HepG2 (cell line): ENCODE data around the gene MBTPS1. TPM values are rescaled to one million over a fixed set of nuclear protein-coding genes. Genes with fewer than 3 reads are reported as not detected.

Source experiments
- IRX3 ChIP-seq: sonication (generic); formaldehyde crosslinking; IDR thresholded peaks from 2 replicates; pipeline ENCODE4 v1.8.1; 2023; ENCODE audit warnings: mild to moderate bottlenecking, low read depth, missing genetic modification reagents, borderline replicate concordance
- KLF15 ChIP-seq: sonication (generic); formaldehyde crosslinking; IDR thresholded peaks from 2 replicates; pipeline ENCODE4 v1.8.1; 2023; ENCODE audit warnings: borderline replicate concordance, mild to moderate bottlenecking, inconsistent platforms, missing genetic modification reagents, mixed read lengths
- MAFF ChIP-seq: IDR thresholded peaks from 2 replicates; pipeline ENCODE4 v1.6.1; 2011; ENCODE audit warnings: low read depth, low read length, improper control_type of control experiment
- MEIS2 ChIP-seq: sonication (generic); formaldehyde crosslinking; IDR thresholded peaks from 2 replicates; pipeline ENCODE4 v1.9.0; 2021; ENCODE audit warnings: mild to moderate bottlenecking, missing genetic modification reagents
- NFRKB ChIP-seq: fragments of 450-650 bp; IDR thresholded peaks from 2 replicates; pipeline ENCODE4 v1.6.1; 2017
- NR2C2 ChIP-seq: sonication (generic); formaldehyde crosslinking; IDR thresholded peaks from 2 replicates; pipeline ENCODE4 v1.4.0; 2020; ENCODE audit warnings: missing genetic modification reagents, mild to moderate bottlenecking, moderate library complexity, borderline replicate concordance
- NR2F1 ChIP-seq, 2 experiments: fragments of 450-650 bp in 1 of 2; formaldehyde crosslinking in 1 of 2; IDR thresholded peaks; 2 replicates each; pipeline versions ENCODE4 v1.5.0 to v1.6.1; 2016 to 2020; ENCODE audit warnings: mild to moderate bottlenecking in 1 of 2, missing compliant biosample characterization in 1 of 2, missing genetic modification reagents in 1 of 2, moderate library complexity in 1 of 2
- POLR2G ChIP-seq: fragments of 200-400 bp; formaldehyde crosslinking; IDR thresholded peaks from 2 replicates; pipeline ENCODE4 v1.6.1; 2018; ENCODE audit warnings: mild to moderate bottlenecking, low read depth, low read length, moderate library complexity
- ZFP37 ChIP-seq: sonication (generic); formaldehyde crosslinking; IDR thresholded peaks from 2 replicates; pipeline ENCODE4 v1.4.0; 2020; ENCODE audit warnings: missing genetic modification reagents, borderline replicate concordance
- ZKSCAN1 ChIP-seq: fragments of 150-350 bp; IDR thresholded peaks from 2 replicates; pipeline ENCODE4 v1.6.1; 2014; ENCODE audit warnings: low read length
- ZNF501 ChIP-seq: sonication (generic); formaldehyde crosslinking; IDR thresholded peaks from 2 replicates; pipeline ENCODE4 v1.5.1; 2020; ENCODE audit warnings: mild to moderate bottlenecking, moderate library complexity, missing genetic modification reagents
- ZNF841 ChIP-seq: sonication (generic); formaldehyde crosslinking; IDR thresholded peaks from 2 replicates; pipeline ENCODE4 v1.8.1; 2023; ENCODE audit warnings: missing genetic modification reagents, borderline replicate concordance
- ZSCAN9 ChIP-seq: IDR thresholded peaks from 2 replicates; pipeline ENCODE4 v1.6.1; 2016; ENCODE audit warnings: borderline replicate concordance
- polyA plus RNA-seq, 8 experiments: library from polyadenylated mRNA; depleted of rRNA in 3 of 8; stranded (reverse) in 7 of 8; unstranded in 1 of 8; fragments of >200 nt; fragmentation: Illumina TruSeq in 4 of 8; extraction: Trizol in 4 of 8; gene quantifications; 2 replicates each; pipeline versions ENCODE4 v1.2.1 to v1.2.3, GENCODE V29; 2011 to 2016; ENCODE audit warnings: low read depth in 4 of 8, missing spikeins in 1 of 8, mixed read lengths in 1 of 8; ENCODE audit not compliant: insufficient read depth in 1 of 8
- total RNA-seq, 5 experiments: library from RNA; depleted of rRNA; stranded (reverse); fragments of >200 nt; fragmentation: Illumina TruSeq; extraction: Trizol; gene quantifications; 2 replicates each; pipeline ENCODE4 v1.2.3, GENCODE V29; 2016; ENCODE audit warnings: low read depth in 1 of 5
- TF ChIP-seq, protein P1 (sequence below): IDR thresholded peaks from 2 replicates; pipeline ENCODE4 v1.6.1; 2016; ENCODE audit warnings: low read depth
- TF ChIP-seq, protein P2 (sequence below): sonication (generic); formaldehyde crosslinking; IDR thresholded peaks from 2 replicates; pipeline ENCODE4 v1.5.1; 2020; ENCODE audit warnings: mild to moderate bottlenecking, missing genetic modification reagents, borderline replicate concordance
- TF ChIP-seq, protein P3 (sequence below): sonication (generic); formaldehyde crosslinking; conservative IDR thresholded peaks from 2 replicates; pipeline ENCODE4 v1.5.0; 2020; ENCODE audit warnings: missing genetic modification reagents
- TF ChIP-seq, protein P4 (sequence below): sonication (generic); formaldehyde crosslinking; IDR thresholded peaks from 2 replicates; pipeline ENCODE4 v1.5.1; 2020; ENCODE audit warnings: mild to moderate bottlenecking, missing genetic modification reagents, moderate library complexity
- TF ChIP-seq, protein P5 (sequence below): sonication (generic); formaldehyde crosslinking; conservative IDR thresholded peaks from 2 replicates; pipeline ENCODE4 v1.8.0; 2022; ENCODE audit warnings: low read depth, missing genetic modification reagents
- TF ChIP-seq, protein P6 (sequence below): sonication (generic); formaldehyde crosslinking; IDR thresholded peaks from 2 replicates; pipeline ENCODE4 v1.5.0; 2020; ENCODE audit warnings: missing genetic modification reagents

MBTPS1 gene
- total and polyA plus RNA-seq, 2 of the 13 experiments (the other 11 are each of a cell fraction or from before 2014, with no cell fraction given) = 56.7 to 91.3 TPM

DNA sequence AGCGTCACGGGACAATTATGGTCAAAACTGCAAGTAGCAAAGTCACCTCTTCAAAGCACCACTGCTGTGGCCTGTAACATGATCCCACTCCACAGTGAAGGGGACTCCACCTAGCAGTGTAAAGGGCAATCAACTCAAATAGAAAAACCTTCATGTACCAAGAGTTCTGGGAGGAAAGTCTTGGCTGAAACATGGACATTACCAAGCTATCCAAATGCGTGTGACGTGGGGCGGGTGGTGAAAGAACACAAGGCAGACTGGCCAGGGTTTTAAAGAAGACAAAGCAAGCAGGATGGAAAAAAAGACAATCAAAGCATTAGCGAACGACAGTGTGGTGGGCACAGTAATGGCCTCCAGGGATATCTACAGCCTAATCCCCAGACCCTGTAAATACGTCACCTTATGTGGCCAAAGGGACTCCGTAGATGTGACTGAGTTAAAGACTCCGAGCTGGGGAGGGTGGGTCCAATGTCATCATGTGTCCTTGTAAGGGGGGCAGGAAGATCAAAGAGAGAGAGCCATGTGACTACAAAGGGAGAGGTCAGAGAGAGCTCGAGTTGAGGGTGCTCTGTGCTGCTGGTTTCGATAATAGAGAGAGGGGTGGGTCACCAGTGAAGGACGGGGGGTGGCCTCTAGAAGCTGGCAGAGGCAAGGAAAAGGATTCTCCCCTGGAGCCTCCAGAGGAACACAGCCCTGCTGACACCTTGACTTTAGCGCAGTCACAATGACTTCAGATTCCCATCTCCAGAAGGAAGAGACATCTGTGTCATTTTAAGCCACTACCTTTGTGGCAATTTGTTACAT, 22.3 kb upstream of the MBTPS1 start (continued):
- TF ChIP-seq, protein P1, sequence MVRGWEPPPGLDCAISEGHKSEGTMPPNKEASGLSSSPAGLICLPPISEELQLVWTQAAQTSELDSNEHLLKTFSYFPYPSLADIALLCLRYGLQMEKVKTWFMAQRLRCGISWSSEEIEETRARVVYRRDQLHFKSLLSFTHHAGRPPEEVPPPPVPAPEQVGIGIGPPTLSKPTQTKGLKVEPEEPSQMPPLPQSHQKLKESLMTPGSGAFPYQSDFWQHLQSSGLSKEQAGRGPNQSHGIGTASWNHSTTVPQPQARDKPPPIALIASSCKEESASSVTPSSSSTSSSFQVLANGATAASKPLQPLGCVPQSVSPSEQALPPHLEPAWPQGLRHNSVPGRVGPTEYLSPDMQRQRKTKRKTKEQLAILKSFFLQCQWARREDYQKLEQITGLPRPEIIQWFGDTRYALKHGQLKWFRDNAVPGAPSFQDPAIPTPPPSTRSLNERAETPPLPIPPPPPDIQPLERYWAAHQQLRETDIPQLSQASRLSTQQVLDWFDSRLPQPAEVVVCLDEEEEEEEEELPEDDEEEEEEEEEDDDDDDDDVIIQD (CRISPR knock-in tag) = peak; percentile 62; the same call in 1 of the 2 replicates
- peak; percentile 93 for TF ChIP-seq ZNF501 (CRISPR knock-in tag)
- peak; percentile 55; the same call in 1 of the 2 replicates for TF ChIP-seq MAFF
- TF ChIP-seq, protein P2, sequence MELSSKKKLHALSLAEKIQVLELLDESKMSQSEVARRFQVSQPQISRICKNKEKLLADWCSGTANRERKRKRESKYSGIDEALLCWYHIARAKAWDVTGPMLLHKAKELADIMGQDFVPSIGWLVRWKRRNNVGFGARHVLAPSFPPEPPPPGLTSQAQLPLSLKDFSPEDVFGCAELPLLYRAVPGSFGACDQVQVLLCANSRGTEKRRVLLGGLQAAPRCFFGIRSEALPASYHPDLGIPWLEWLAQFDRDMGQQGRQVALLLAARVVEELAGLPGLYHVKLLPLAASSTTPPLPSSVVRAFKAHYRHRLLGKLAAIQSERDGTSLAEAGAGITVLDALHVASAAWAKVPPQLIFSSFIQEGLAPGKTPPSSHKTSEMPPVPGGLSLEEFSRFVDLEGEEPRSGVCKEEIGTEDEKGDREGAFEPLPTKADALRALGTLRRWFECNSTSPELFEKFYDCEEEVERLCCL (CRISPR knock-in tag) = no peak
- peak; percentile 82 for TF ChIP-seq NR2C2 (CRISPR knock-in tag)
- TF ChIP-seq KLF15 (CRISPR knock-in tag) = no peak
- no peak for TF ChIP-seq ZFP37
- TF ChIP-seq NFRKB = no peak
- TF ChIP-seq IRX3 (CRISPR knock-in tag) = no peak
- peak; percentile 82 to 87 for TF ChIP-seq NR2F1 (CRISPR knock-in tag; IDR thresholded peaks at IDR 0.05)
- TF ChIP-seq POLR2G = peak; percentile 72
- TF ChIP-seq, protein P3, sequence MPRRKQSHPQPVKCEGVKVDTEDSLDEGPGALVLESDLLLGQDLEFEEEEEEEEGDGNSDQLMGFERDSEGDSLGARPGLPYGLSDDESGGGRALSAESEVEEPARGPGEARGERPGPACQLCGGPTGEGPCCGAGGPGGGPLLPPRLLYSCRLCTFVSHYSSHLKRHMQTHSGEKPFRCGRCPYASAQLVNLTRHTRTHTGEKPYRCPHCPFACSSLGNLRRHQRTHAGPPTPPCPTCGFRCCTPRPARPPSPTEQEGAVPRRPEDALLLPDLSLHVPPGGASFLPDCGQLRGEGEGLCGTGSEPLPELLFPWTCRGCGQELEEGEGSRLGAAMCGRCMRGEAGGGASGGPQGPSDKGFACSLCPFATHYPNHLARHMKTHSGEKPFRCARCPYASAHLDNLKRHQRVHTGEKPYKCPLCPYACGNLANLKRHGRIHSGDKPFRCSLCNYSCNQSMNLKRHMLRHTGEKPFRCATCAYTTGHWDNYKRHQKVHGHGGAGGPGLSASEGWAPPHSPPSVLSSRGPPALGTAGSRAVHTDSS (CRISPR knock-in tag) = no peak
- TF ChIP-seq, protein P4, sequence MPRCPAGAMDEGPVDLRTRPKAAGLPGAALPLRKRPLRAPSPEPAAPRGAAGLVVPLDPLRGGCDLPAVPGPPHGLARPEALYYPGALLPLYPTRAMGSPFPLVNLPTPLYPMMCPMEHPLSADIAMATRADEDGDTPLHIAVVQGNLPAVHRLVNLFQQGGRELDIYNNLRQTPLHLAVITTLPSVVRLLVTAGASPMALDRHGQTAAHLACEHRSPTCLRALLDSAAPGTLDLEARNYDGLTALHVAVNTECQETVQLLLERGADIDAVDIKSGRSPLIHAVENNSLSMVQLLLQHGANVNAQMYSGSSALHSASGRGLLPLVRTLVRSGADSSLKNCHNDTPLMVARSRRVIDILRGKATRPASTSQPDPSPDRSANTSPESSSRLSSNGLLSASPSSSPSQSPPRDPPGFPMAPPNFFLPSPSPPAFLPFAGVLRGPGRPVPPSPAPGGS (CRISPR knock-in tag) = peak; percentile 61; the same call in 1 of the 2 replicates
- TF ChIP-seq ZSCAN9 (CRISPR knock-in tag) = peak; percentile 9; the same call in 1 of the 2 replicates
- TF ChIP-seq, protein P5, sequence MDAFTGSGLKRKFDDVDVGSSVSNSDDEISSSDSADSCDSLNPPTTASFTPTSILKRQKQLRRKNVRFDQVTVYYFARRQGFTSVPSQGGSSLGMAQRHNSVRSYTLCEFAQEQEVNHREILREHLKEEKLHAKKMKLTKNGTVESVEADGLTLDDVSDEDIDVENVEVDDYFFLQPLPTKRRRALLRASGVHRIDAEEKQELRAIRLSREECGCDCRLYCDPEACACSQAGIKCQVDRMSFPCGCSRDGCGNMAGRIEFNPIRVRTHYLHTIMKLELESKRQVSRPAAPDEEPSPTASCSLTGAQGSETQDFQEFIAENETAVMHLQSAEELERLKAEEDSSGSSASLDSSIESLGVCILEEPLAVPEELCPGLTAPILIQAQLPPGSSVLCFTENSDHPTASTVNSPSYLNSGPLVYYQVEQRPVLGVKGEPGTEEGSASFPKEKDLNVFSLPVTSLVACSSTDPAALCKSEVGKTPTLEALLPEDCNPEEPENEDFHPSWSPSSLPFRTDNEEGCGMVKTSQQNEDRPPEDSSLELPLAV (CRISPR knock-in tag) = no peak
- TF ChIP-seq, protein P6, sequence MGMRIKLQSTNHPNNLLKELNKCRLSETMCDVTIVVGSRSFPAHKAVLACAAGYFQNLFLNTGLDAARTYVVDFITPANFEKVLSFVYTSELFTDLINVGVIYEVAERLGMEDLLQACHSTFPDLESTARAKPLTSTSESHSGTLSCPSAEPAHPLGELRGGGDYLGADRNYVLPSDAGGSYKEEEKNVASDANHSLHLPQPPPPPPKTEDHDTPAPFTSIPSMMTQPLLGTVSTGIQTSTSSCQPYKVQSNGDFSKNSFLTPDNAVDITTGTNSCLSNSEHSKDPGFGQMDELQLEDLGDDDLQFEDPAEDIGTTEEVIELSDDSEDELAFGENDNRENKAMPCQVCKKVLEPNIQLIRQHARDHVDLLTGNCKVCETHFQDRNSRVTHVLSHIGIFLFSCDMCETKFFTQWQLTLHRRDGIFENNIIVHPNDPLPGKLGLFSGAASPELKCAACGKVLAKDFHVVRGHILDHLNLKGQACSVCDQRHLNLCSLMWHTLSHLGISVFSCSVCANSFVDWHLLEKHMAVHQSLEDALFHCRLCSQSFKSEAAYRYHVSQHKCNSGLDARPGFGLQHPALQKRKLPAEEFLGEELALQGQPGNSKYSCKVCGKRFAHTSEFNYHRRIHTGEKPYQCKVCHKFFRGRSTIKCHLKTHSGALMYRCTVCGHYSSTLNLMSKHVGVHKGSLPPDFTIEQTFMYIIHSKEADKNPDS (CRISPR knock-in tag) = no peak
- TF ChIP-seq ZNF841 (CRISPR knock-in tag) = no peak
- peak; percentile 43; the same call in 1 of the 2 replicates for TF ChIP-seq MEIS2
- TF ChIP-seq ZKSCAN1 = no peak
